ENCODE results near the gene C5orf58.

Gene C5orf58

DNA sequence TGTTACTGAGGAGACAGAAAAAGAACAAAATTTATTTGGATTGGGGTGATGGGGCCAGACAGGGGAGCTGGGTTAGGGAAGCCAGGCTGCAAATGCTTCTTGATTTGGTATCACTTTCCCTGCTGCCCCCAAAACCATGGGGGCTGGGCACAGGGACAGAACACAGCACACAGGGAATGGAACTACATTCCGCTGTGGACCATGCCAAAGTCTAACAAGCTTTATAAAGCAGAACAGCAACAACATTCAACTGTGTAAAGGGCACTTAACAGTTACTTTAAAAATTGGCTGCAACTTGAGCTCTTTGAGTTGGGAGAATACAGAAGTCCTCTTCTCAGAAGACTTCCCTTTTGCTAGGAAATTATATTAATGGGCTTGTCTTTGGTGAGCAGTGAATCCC is 23.8 kb downstream of the C5orf58 start:
- no peak for DNase-seq (ENCODE audit: low read depth)

DNA sequence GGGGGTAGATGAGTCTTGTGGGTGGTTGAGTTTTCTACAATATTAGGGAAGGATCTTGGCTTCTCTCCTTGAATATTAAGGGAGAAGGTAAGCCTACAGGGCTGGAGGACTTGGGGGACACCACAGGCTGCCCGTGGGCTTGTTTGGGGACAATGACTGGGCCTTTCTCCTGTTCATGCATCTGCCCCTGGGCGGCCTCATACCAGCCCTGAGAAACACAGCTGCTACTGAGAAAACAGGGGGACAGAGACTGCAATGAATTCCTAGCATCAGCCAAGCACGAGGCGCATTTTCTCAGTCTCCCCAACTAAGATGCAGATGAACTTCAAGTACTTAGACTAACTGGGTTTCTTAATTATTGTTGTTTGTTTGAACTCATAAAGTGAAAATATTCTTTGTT is 24.6 kb downstream of the C5orf58 start:
- DNase-seq (ENCODE audit: low read depth), result no peak

- no peak for DNase-seq (ENCODE audit: low read depth)
Measured at GRCh38 chr5:170261528-170262043, 28.8 kb downstream of the C5orf58 start.

GRCh38 chr5:170262061-170263045 is 29.6 kb downstream of the C5orf58 start:
- DNase-seq (ENCODE audit: low read depth), result no peak

DNA sequence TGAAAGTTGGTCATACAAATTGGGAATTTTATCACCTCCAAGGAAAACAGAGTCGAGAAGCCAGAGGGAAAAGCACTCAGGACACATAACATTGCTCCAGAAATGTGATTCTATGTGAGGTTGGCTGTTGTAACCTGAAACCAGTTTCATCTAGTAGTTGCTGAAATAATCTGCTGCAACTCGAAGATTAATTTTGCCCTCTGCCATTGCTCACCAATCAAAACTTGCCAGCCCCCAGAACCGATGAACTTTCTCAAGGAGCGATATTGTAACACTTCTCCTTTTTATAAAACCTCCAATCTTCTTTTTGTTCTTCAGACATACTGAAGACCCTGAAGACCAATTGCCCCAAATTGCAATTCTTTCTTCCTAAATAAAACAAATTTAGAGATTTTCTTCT is 31.1 kb downstream of the C5orf58 start:
- no peak for DNase-seq (ENCODE audit: low read depth)

- no peak for DNase-seq (ENCODE audit: low read depth)
Measured at GRCh38 chr5:170265522-170265921, 32.7 kb downstream of the C5orf58 start.

GRCh38 chr5:170266570-170267381 is 34.0 kb downstream of the C5orf58 start:
- DNase-seq (ENCODE audit: low read depth), result no peak

- peak; percentile 73 for DNase-seq (ENCODE audit: low read depth)
Measured at GRCh38 chr5:170267431-170268152, 34.8 kb downstream of the C5orf58 start.

- DNase-seq (ENCODE audit: low read depth), result no peak
Measured at GRCh38 chr5:170268153-170268689, 35.4 kb downstream of the C5orf58 start.

GRCh38 chr5:170268884-170269283 is 36.1 kb downstream of the C5orf58 start:
- DNase-seq (ENCODE audit: low read depth), result no peak

- peak; percentile 53 for DNase-seq (ENCODE audit: low read depth)
Measured at GRCh38 chr5:170269579-170269978, 36.8 kb downstream of the C5orf58 start.

DNA sequence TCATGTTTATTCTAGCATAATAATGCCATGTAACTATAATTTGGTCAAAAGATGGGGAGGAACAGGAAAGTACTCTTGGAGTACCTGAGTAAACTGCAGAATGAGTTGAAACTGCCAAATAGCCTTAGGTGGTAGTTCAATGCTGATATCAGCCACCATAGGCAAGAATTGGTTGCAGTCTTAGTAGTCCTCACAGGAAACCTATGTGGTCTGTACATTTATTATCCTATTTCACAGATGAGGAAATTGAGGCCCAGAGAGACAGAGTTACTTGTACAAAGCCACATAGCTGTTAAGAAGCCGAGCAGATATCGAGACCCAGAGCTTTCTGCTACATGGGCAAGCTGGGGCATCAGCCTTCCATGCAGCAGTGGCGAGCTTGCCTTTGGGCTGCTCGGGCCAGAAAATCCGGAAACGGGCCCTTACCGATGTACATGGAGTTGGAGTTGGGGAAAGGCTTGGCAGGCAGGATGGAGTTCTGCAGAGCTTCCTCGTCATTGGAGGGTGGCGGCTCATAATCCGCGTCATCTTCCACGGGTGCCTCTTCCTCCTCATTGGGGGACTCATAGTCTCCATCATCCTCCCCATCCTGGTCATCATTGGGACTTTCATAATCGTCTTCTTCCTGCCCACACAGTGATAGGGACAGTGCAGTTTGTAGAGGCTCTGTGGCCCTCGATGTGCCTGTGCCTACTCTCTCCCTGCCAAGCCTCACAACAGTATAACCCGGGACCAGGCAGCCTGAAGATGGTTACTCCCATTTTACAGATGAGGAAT is 37.7 kb downstream of the C5orf58 start:
- no peak for DNase-seq (ENCODE audit: low read depth)

GRCh38 chr5:170273968-170274710 is 41.4 kb downstream of the C5orf58 start:
- peak; percentile 53 for DNase-seq (ENCODE audit: low read depth)

GRCh38 chr5:170275376-170275994 is 42.7 kb downstream of the C5orf58 start:
- no peak for DNase-seq (ENCODE audit: low read depth)

- DNase-seq (ENCODE audit: low read depth), result no peak
Measured at GRCh38 chr5:170276140-170276539, 43.4 kb downstream of the C5orf58 start.

DNA sequence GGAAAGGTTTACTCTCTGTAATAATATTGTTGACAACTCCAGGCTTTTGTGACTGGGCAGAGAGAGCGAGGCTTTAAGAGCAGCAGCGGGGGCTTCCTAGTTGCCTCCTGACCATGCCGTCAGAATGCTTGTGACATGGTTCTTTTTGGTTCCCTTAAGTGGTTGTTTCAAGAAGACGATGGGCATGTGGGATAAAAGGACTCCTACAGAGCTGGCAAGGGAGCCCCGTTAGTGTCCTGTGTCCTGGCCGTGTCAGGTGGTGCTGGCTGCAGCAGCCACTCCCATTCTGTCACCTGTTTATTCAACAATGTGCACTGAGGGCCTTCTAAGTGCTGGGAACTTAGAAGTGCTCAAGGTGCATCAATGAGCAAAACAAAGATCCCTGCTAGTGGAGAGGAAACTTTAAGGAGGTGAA is 45.1 kb downstream of the C5orf58 start:
- no peak for DNase-seq (ENCODE audit: low read depth)

DNA sequence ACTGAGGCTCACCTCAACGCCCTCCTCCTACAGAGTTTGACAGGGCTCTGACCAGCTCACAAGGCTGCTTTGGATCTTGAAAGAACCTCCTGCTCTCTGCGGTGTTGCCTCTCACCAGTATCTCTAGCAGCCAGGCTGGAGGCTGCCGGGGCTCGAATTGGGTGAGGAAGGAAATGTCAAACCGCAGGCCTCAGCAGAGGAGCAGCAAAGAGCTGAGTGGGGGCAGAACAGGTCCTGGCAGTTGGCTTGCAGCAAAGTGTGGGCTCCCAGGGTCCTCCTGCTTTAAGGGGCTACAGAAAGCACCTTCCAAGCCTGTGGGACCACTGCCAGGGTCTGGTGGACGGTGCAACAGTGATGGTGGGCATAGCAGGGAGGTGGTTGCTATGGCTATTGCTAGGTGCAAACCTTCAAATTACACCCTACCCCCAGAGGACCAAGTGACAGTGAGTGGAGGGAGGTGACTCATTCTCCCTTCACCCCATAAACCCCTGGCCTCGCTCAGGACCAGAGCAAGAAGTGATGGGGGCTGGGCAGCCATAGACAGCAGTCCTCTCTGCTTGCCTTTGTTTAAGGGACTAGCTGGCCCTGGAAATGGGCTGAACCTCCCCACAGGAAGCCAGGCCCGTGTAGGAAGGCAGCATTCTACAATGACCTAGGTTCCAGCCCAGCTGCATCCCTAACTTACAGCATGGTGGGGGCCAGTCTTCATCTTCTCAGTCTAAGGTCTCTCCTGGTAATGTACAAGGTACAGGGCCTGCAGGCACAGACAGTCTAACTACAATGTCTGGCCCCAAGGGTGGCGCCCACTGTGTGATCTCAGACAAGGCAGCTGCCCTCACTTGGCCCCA is 46.0 kb downstream of the C5orf58 start:
- DNase-seq (ENCODE audit: low read depth), result peak; percentile 81

DNA sequence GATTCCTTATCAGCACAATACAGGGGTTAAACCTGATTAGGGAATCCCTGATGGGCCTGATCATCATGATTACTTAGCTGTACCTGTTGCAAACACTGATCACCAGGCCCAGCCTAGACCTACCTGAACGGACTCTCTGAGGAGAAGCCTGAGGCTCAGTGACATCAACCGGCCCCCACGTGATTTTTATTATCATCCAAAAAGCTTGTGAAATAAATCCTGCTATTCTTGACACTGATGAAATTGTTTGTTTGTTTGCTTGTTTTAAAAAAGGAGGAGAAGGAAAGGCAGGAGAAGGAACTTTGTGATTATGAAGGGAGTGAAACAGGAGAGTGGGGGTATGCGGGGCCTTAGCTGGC is 46.7 kb downstream of the C5orf58 start:
- DNase-seq (ENCODE audit: low read depth), result no peak

- DNase-seq (ENCODE audit: low read depth), result no peak
Measured at GRCh38 chr5:170280011-170280493, 47.3 kb downstream of the C5orf58 start.

All from activated T-cell treated with anti-CD3 and anti-CD28 coated beads for 48 hours (primary cell).